Body of pancreas (tissue), 4 donors: ENCODE measurements around the gene FLRT1. TPM values are rescaled to one million over a fixed set of nuclear protein-coding genes. Genes with fewer than 3 reads are reported as not detected.

Experiments used
- ATAC-seq: fragments of 150-250 bp; one replicate; pipeline ENCODE4 v1.9.1; 2016
- DNase-seq, 4 donors: peaks; one replicate each; pipeline ENCODE4 v3.0.0-alpha.2; 2019
- H3K27ac ChIP-seq, 4 donors: fragments of 200-600 bp; sonication (generic); 1 replicate in 3 of 4; 2 replicates in 1 of 4; pipeline versions ENCODE4 v1.5.1 to v1.6.1; 2016 to 2019; ENCODE audit warnings: mild to moderate bottlenecking in 1 of 4, mixed read lengths in 1 of 4, moderate library complexity in 1 of 4
- H3K27me3 ChIP-seq, 2 donors: fragments of 200-600 bp; sonication (generic); one replicate each; pipeline ENCODE4 v1.6.0; 2016; ENCODE audit warnings: mild to moderate bottlenecking in 1 of 2
- H3K36me3 ChIP-seq, 2 donors: fragments of 200-600 bp; sonication (generic); replicated peaks in 1 of 2; 2 replicates each; pipeline ENCODE4 v1.5.1; 2016; ENCODE audit warnings: low read depth in 2 of 2; ENCODE audit not compliant: insufficient read depth in 1 of 2
- H3K4me1 ChIP-seq: fragments of 200-600 bp; sonication (generic); one replicate; pipeline ENCODE4 v1.6.0; 2016
- H3K4me3 ChIP-seq, 2 donors: fragments of 200-600 bp; sonication (generic); 1 replicate in 1 of 2; 2 replicates in 1 of 2; pipeline ENCODE4 v1.5.1; 2016 to 2019
- H3K9me3 ChIP-seq, 3 donors: fragments of 200-600 bp; sonication (generic); 1 replicate in 2 of 3; 2 replicates in 1 of 3; pipeline ENCODE4 v1.5.1; 2016
- POLR2A ChIP-seq, 3 donors: fragments of 450-650 bp; IDR thresholded peaks; one replicate each; pipeline ENCODE4 v1.6.1; 2016; ENCODE audit warnings: antibody characterized with exemption in 3 of 3, mild to moderate bottlenecking in 2 of 3
- WGBS, 2 donors: methylation state at CpG; one replicate each; pipeline ENCODE4 v1.1.5; 2017; 5-methylcytosine and 5-hydroxymethylcytosine counted together
- intact Hi-C: fragments of 100-400 bp; cut with DNase I; formaldehyde crosslinking; loops from one replicate; pipeline ENCODE4 v1.15.1; 2023
- total RNA-seq, 2 donors: library from RNA; depleted of rRNA; stranded (reverse); fragments of >200 nt; gene quantifications; one replicate each; pipeline ENCODE4 v1.1.0, GENCODE V29; 2016
- TF ChIP-seq, protein P1 (sequence below), 7 experiments: fragments of 450-650 bp in 4 of 7; fragments of 200-600 bp in 3 of 7; sonication (generic) in 3 of 7; IDR thresholded peaks; one replicate each; pipeline ENCODE4 v1.5.1; 2016 to 2019; ENCODE audit warnings: antibody characterized with exemption in 7 of 7

FLRT1 gene
- total RNA-seq, 2 donors from 2014 or later: 0.26 TPM; not detected in 1

GRCh38 chr11:64049509-64049908, 13.8 kb downstream of the FLRT1 start:
- ATAC-seq (no peak), DNase-seq (no peak)
- 93 to 100% methylated on average over 3 to 7 of the region's 8 CpGs for WGBS, 2 donors
- Histone ChIP-seq H3K27ac (no peak overlapping the region), H3K27me3 (no peaks in the 10 kb centered on the region), H3K9me3 (no peaks in the 10 kb centered on the region), H3K4me3 (no peak overlapping the region), H3K36me3 (no peaks in the 10 kb centered on the region), H3K4me1 (no peaks in the 10 kb centered on the region)
- TF ChIP-seq POLR2A (IDR thresholded peaks at IDR 0.05): no peak
- TF ChIP-seq, protein P1, sequence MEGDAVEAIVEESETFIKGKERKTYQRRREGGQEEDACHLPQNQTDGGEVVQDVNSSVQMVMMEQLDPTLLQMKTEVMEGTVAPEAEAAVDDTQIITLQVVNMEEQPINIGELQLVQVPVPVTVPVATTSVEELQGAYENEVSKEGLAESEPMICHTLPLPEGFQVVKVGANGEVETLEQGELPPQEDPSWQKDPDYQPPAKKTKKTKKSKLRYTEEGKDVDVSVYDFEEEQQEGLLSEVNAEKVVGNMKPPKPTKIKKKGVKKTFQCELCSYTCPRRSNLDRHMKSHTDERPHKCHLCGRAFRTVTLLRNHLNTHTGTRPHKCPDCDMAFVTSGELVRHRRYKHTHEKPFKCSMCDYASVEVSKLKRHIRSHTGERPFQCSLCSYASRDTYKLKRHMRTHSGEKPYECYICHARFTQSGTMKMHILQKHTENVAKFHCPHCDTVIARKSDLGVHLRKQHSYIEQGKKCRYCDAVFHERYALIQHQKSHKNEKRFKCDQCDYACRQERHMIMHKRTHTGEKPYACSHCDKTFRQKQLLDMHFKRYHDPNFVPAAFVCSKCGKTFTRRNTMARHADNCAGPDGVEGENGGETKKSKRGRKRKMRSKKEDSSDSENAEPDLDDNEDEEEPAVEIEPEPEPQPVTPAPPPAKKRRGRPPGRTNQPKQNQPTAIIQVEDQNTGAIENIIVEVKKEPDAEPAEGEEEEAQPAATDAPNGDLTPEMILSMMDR (IDR thresholded peaks at IDR 0.05): no peak
- intact Hi-C loops: no loop called here

DNA sequence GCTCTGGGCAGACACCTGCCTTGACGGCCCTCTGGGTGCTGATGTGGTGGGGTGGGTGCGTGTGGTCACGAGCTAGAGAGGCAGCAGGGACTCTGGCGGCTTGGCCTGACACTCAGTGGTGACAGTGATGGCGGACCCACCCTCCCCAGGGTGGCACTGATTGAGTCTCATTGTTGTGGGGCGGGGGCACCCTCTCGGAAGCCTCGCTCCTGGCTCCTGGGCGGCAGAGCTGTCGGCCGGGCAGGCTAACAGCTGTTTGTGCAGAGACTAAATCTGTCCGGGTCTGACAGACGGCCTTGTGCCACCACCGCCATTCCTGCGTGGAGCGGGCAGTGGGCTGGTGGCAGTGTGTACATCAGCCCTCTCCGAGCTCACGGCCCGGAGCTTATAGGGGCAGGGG, 15.6 kb downstream of the FLRT1 start:
- Histone ChIP-seq H3K4me1 (no peaks in the 10 kb centered on the region), H3K36me3 (no peaks in the 10 kb centered on the region), H3K27ac (no peak overlapping the region), H3K4me3 (no peak overlapping the region), H3K27me3 (no peaks in the 10 kb centered on the region), H3K9me3 (no peaks in the 10 kb centered on the region)
- ATAC-seq (no peak), DNase-seq (no peak)
- intact Hi-C loops: no loop called here
- TF ChIP-seq POLR2A (IDR thresholded peaks at IDR 0.05): no peak
- TF ChIP-seq, protein P1 (IDR thresholded peaks at IDR 0.05): no peak
- 96% methylated on average over 19 of the region's 19 CpGs; no CpG with 5 or more reads in 1 of the 2 donors for whole genome bisulfite sequencing, 2 donors

DNA sequence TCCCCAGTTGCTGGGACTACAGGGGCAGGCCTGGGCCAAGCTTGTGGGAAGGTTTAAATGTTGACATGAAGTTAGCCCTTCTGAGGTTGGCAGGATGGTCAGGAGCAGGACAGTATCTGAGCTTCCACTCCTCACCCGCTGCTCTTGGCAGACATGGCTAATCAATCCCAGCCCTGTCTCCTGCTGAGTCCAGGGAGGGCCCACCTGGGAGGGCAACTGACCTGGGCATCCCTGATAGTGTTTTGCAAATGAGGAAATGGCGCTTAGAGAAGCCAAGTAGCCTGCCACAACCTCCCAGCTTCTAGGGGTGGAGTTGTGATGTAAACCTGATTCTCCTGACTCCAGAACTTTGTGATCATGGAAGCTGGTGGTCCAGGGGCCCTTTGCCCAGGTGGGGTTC, 16.7 kb downstream of the FLRT1 start:
- Histone ChIP-seq H3K4me3 (no peak overlapping the region), H3K36me3 (no peaks in the 10 kb centered on the region), H3K27me3 (no peaks in the 10 kb centered on the region), H3K4me1 (no peaks in the 10 kb centered on the region), H3K9me3 (no peaks in the 10 kb centered on the region), H3K27ac (no peak overlapping the region)
- TF ChIP-seq POLR2A (IDR thresholded peaks at IDR 0.05): no peak
- TF ChIP-seq, protein P1 (IDR thresholded peaks at IDR 0.05): no peak
- 79% methylated on average over 2 of the region's 2 CpGs; no CpG with 5 or more reads in 1 of the 2 donors for WGBS, 2 donors
- DNase-seq (no peak), ATAC-seq (no peak)
- intact Hi-C loops: no loop called here

DNA sequence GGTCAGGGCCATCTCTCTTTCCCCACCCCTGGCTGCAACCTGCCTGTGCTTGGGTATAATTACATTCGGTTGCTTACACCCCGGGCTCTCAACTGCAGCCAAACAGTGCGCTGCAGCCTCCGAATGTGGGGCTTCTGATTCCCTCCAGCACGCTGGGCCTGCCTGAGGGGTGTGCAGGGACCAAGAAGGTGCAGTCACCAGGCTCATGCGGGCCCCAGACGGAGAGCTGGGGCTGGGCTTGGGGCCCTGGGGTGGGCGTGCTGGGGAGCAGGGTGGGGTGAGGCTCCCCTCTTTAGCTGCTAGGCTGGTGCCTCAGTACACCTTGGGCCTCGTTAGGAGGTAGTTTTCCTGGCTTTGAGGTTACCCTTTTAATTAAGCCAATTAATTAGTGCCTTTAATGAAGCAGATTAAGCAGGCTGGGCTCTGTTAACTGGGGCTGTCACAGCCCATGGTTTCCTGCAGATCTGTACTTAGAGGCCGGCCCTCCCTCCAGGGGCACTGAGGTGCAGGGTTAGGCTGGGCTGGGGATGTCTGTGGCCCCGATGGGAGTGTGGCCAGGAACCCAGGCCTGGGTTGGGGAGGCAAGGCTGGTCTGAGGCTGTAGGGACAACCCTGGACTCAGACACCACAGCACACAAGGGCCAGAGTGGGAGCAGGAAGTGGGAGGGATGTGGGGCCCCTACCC, 17.3 kb downstream of the FLRT1 start:
- Histone ChIP-seq H3K9me3 (no peaks in the 10 kb centered on the region), H3K4me3 (no peak overlapping the region), H3K36me3 (no peaks in the 10 kb centered on the region), H3K27ac (no peak overlapping the region), H3K27me3 (no peaks in the 10 kb centered on the region), H3K4me1 (no peaks in the 10 kb centered on the region)
- ATAC-seq (no peak), DNase-seq (no peak)
- WGBS, 2 donors: 87 to 90% methylated on average over 6 to 11 of the region's 11 CpGs
- TF ChIP-seq, protein P1 (IDR thresholded peaks at IDR 0.05): no peak
- no peak for TF ChIP-seq POLR2A (IDR thresholded peaks at IDR 0.05)
- intact Hi-C loops: no loop called here

GRCh38 chr11:64053699-64054098, 18.0 kb downstream of the FLRT1 start:
- Histone ChIP-seq H3K27me3 (no peaks in the 10 kb centered on the region), H3K4me1 (no peaks in the 10 kb centered on the region), H3K9me3 (no peaks in the 10 kb centered on the region), H3K4me3 (no peak overlapping the region), H3K36me3 (no peaks in the 10 kb centered on the region), H3K27ac (no peak overlapping the region)
- ATAC-seq: no peak
- WGBS, 2 donors: 82 to 90% methylated on average over 4 to 15 of the region's 15 CpGs
- DNase-seq: no peak
- no peak for TF ChIP-seq POLR2A (IDR thresholded peaks at IDR 0.05)
- TF ChIP-seq, protein P1 (IDR thresholded peaks at IDR 0.05): no peak
- intact Hi-C loops: no loop called here
